Right forelimb (tissue), 1 donor: ENCODE data around the gene C11orf58.

Experiments used
- DNase-seq: peaks from one replicate; pipeline ENCODE4 v3.0.0-alpha.2; 2018

The C11orf58 gene

DNA sequence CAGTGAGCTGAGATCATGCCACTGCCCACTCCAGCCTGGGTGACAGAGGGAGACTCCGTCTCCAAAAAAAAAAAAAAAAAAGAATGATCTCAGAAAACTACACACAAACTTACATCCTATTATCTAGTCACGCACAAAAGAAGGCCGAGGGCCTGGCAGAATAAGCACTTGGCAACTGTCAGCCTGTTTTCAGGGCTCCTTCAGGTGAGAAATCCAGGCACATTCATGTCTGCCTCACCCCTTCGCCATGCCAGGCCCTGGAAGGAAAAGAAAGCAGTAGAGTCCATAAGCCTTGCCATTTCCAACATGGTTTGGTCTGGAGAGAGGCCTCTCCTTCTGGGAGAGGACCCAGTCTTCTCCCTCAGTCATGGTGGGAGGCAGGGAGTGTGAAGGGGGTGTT lies 30.9 kb downstream of the C11orf58 start:
- DNase-seq: no peak

DNA sequence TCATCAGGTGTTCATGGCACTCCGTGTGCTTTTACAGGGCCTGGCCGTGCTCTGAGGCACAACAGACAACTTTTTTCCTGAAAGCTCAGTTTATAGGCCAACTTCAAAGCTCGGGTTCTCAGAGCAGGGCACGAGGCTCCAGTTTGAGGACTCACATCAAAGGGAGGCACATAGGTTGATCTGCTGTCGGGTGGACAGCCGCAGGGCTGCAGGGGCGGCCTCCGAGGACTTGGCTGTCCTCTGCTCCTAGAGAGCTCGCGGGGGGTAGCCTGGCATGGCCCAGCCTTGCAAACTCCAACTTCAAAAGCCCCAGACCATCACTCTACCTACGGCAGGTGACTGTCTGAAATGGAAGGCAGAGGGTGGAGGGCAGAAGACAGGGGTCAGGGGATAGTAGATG lies 31.6 kb downstream of the C11orf58 start:
- DNase-seq: no peak

DNA sequence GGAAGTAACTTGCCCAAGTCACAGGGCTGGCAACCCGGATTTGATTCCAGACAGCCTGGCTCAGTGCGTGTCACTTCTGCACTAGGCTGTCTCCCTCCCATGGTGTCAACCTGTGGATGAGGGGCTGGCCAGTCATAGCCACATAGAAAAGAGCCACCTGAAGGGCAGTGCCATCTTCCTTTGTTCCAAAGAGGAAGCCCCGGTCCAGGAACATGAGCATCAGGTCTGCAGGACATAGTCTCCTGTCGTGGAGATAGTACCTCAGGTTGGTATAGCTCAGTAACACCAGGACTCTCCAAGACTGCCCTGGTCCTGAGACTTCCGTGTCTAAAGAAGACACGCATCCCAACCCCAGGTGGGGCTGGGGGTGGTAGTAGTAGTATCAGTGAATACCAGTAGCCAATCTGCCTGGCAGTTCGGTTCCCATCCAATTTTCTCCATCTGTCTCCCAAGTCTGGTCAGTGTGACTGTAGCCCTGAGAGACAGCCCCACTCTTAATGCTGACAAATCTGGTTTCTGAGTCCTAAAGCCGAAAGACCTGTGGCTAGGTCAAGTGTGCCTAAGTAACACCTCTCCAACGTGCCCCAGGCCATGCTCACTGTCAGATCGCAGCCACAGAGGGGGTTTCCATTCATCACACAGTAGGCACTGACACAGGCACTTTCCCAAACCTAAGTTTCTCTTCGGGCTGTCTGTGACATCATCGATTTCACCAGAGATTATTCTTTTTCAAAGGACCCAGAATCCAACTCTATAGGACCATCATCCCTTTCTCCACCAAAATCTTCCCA lies 33.1 kb downstream of the C11orf58 start:
- no peak for DNase-seq

DNA sequence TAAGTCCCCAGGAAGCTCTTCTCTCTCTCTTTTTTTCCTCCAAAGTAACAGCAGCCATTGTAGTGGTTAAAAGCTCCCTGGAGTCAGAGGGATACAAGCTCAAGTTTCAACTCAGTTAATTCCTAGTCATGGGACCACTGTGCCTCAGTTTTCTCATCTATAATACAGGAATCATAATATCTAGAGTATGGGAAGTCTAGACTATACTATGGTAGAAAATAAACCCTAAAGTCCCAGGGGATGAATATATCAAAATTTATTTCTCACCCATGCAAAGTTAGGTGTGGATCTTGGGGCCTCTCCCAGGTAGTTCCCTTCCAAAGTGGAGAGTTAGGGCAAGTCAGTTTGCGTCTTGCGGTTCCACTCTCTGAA lies 33.7 kb downstream of the C11orf58 start:
- no peak for DNase-seq

DNA sequence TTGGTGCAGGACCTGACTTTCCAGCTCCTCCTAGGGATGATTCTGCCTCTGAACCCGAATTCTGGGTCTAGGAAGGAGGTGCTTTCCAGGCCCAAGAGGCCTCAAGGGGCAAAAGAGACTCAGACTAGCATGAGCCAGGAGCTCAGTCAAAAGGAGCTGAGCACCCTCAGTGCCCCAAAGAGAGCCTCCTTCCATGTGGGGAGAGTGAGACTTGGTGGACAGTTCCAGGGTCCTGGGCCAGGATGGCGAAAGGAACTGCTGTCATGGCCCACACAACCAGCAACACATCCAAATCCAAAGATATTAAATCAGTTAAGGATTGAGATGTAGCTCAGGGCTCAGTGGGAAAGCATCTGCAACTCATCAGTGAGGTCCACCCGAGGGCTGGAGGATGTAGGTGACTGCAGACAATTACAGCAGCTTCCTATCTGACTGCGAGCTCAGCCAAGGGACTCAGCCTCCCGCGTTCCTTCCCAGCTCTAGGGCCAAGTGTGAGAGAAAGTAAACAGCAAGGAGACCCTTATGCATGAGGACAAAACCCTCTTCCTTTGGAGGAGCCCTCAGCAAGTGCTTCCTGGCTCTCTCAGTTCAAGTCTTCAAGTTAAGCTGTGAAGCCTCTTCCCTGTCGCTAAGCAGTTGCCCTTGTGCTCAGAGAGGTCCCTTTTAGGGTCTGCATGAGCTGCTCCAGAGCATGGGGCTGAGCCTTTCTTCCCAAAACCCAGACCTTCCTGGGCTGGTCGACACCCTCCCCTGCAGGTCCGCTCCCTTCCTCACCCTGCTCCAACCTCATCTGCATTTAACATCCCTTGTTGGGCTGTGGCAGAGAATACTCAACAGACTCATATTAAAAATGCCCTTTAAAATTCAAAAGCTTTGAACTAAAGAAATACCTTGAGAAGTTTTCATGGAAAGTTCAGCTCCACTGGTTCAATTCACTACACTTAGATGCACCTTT lies 35.8 kb downstream of the C11orf58 start:
- no peak for DNase-seq

DNA sequence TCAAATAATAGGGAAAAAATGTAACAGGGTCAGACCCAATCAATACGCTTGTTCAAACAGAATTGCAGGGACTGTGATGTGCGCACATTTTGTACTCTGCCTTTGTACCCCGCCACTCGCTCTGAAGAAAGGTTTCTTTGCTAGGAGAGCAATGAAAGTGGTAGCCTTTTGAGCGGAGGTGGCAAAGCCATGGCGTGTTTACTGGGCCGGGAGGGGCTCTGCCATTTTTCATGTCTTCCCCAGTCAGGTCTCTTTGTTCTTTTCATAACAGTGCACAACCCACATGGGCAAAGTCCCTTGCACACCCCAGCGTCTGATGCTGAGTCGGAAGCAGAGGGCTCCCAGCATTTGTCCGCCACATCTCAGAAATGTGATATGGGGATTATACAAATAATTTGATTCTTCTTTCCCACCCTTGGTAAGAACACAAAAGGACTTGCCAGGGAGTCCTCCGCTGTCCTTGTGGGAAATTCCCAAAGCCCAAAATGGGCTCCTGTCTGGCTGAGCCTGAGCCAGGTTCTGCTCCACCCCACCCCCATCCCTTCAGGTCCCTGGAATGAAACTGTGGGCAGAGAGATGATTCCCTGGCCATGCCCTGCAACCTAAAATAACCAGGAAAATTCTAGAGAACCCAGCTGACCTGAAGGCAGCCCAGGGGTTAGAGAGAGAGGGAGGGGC lies 36.6 kb downstream of the C11orf58 start:
- DNase-seq: no peak

DNA sequence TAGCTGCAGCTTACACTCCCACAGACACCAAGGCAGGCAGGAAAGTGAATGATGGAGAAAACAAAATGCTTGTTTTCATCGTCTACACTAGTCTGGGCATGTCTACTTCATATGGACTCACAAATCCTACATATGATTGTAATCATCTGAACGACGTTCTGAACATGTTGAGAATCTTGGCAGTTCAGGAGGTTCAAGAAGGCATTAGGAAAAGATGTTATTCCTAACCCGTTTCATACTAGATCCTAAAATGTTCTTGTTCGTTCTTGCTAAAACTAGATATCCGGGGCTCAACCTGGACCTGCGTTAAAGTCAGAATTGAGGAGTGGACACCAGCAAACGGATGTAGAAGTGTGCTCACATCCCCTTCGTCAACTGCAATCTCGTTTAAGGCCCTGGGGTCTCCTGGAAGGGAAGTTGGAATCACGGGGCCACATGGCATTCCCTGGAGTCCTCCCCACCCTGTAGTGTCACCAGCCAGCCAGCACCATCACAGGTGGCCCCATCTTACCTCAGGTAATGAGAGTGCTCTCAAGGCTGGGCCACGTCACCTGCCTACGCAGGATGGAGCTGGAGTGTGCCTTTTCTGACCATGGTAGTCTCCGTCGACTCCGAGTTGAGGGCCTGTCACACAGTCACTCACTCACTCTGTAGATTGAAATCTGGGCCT lies 37.3 kb downstream of the C11orf58 start:
- DNase-seq: no peak

DNA sequence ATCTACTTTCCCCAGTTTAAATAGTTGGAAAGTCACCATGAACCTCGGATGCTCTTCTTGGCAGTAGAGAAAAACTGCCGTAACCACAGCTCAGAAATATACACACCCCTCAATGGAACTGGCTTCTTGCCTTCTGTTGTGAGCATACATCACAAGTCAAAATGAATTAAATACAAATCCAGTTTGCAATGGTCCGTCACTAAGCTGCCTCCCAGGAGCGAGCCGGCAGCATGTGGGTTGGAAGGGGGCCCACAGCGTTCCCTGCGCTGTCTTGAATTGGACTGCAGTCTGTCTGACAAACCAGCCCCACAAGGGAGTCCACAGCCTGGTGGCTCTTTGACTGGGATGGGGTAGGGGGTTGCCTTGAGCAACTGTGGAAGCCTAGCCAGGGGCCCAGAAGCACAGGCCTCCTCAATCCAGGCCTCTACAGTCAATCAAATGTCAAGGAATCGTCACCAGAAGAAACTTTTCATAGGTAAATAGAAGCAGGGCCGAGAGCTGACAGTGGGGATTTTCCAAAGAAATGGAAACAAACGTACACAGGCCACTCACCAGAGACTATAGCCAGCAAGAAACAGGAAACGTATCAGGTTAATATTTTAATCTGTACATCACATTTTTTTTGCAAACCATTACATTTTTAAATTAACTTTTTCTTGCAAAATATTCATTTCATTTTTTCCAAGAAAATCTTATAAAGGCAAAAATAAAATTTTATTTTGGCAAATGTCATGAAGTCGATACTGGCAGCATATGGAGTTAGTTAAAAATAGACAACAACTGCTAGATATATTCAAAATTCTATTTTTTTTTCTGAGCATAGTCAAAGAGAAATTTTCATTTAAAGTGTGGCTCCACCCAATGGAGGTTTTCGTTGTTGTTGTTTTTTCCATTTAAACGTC lies 38.5 kb downstream of the C11orf58 start:
- DNase-seq: peak; percentile 87

DNA sequence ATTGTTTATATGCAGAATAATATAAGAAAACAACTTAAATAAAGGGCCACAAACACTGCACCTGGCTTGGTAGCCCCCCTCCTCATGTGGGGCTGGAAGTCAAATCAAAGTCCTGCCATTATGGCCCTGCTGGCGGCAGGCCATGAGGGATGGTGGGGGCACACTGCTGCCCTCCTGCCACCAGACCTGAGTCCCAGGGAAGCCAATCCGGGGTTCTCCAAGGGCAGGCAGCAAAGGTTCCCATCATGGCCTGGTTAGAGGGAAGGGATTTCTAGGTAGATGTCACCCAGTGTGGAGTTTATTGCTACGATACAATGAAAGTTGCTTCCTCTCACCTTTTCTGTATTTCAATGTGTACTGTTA lies 39.1 kb downstream of the C11orf58 start:
- DNase-seq: no peak

DNA sequence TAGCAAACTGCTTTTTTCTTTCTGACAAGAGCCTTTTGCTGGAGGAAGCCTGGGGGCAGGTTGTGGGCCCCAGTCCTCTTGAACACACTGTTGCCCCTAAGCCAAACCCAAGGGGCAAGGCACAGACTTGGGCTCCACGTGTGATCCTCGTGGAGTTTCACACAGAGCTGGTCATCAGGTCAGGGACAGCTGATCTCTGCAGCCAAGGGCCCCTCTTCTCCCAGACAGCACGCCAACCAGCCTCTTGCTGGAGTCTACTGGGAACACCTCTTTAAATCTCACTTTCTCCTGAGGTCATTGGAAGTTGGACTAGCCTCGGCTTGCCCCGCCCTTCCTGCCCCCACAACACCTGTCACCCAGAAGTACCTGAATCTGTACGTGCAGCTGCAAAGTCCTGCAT lies 39.8 kb downstream of the C11orf58 start:
- no peak for DNase-seq

DNA sequence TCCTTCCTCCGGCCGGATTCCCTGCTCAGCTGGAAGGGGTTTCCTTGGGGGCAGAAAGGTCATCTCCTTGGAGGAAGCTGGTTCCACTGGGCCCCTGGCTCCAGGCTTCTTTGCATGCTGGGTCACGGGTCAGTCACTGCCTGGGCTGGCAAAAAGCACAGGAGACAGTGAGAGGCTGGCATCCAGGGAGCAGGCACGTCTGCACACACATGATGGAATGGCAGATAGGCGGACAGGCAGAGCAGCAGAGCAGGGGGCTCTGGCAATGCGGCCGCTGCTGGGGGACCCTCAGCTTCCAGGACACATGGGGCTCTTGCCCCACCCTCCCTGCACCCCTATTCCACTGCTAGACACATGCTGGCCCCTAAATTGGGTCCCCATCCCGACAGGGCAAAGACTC lies 40.4 kb downstream of the C11orf58 start:
- no peak for DNase-seq

DNA sequence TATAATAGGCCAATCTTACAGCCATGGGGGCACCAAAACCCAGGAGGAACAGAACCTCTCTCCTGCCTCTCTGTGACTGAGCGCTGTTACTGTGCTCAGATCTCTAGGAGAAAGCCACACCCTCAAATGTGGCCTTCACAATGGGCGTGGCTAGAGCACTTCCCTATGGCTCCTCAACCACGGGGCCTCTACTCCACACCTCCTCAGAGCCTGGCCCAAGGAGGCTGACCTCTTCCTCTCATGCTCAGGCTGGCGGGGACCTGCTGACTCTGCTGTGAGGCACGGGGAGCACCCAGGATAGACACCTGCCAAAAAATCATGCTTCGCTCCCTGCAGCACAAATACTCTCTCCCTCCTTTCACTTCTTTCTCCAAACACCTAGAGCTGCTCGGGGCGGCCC lies 41.0 kb downstream of the C11orf58 start:
- DNase-seq: no peak

DNA sequence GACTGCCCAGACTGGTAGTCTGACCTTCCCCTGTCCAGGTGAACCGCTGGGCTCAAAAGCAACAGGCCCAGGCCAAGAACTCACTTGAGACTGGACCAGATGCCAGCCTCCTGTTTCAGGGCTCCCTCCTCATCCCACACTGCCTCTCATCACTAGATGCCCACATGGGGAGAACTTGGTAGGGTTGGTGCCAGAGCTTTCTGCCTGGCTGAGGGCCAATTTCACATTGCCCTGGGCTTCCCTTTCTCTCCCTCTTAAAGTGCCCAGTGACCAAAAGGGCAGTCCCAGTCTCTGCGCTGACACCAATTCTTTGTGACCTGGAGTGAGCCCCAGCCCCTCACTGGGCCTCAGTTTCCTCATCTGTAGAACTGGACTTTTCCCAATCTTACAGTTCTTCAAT lies 41.7 kb downstream of the C11orf58 start:
- DNase-seq: no peak

DNA sequence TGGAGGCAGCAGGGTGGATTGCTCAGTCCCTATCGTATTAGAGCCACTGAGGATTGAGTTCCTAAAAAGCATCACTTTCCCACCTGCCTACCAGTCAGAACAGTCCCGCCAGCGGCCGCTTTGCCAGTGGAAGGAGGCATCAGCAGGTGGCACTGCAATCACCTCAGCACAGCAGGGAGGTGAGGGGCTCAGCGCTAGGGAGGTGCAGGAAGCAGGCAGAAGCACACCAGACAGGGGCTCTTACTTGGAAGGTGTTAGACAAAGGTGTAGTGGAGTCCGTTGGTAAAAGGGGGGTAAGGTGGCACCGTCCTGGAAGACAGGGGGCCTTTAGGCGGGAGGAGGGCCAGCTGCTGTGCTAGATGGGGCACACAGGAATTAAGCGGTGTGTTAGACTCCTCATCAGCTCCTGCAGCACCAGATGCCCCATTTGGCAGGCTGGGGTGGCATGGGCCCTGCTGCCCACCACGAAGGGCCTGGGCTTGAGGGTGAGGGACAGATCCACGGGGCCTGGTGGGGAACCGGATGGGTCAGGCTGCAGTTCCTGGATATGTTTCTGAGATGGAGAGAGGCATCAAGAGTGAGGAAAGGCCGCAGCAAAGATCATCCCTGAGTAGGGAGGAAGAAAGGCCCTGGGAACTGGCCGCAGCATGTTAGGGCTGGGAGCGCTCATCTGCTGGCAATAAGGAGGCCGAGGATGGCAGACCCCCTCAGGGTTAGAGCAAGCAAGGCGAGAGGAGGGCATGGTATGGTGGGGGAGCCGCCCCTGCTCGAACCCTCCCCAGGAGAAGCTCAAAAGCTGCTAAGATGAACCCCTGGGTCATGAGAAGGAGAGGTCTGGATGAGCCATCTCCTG lies 42.5 kb downstream of the C11orf58 start:
- no peak for DNase-seq

DNA sequence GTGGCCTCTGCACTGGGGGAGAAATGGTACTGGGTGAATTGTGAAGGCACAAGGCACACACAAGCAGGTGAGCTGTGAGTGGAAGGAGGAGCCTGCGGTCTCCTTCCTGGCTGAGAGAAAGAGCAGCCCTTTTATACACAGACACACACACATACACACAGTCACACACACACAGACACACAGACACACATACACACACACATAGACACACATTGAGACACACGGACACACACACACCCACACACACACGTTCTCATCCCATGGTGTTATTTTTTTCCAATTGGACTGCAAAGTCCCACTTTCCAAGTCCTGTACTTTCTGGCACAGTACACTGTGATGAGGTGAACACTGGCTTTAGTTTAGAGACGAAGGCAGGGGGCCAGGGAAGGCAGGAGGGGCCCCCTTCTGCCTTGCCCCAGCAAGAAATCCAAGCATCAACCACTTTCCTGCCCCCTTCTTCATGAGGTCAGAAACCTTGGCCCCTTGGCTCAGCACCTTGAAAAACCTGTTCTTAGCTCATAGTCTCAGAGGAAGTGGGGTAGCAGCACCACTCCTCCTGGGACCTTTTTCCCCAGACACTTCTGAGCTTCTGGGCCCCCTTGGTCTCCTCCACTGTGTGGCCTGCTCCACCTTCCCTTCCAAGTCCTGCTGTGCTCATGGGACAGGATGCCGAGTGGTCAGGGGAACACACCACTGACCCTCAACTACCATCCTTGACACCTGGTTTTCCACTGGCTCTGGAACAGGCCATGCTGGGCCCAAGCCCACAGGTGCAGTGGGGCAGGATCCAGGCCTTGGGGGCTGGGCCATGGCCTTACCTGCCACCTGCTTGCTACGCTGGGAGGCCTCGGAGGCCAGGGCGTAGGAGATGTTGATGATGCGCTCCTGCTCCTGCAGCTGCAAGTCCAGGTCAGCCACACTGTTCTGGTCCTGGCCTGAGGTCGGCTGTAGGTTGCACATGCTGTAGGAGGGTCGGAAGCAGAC lies 43.8 kb downstream of the C11orf58 start:
- DNase-seq: peak; percentile 54

DNA sequence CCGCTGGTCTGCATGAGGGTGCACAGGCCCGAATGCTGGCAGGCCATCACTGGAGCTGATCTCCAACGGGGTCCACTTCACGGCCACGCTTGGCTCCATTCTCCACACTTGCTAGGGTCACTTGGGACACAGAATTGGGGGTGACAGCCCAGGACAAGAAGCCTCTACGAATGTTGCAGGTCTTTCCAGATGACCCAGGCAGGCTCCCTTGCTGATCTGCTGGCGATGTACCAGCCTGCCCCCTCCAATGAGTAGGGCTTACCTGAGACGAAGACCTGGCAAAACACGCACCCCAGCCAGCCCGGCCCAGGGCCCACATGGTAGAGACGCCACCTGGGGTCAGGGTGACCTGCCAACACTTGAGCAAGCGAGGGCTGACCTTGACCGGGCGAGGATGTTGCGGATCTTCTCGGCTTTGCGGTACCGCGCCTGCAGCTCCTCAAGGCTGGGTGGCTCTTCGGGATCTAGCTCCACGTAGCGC lies 44.9 kb downstream of the C11orf58 start:
- DNase-seq: no peak

DNA sequence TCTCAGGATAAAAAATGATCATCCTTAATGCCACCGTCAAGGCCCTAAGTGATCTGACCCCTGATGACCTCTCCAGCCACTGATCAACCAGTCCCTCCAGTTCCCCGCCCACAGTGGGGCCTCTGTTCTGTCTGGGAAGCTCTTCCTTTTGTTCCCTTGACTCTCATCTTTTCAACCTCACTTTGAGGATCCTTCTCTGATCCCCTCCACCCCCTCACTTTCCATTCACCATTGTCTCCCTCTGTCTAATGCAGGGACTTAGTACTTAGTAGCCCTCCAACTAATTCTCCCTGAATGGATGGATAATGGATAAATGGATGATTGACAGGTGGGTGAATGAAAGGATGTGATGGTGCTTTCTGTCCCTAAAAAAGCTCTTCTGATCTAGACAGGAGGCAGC lies 45.6 kb downstream of the C11orf58 start:
- DNase-seq: no peak

DNA sequence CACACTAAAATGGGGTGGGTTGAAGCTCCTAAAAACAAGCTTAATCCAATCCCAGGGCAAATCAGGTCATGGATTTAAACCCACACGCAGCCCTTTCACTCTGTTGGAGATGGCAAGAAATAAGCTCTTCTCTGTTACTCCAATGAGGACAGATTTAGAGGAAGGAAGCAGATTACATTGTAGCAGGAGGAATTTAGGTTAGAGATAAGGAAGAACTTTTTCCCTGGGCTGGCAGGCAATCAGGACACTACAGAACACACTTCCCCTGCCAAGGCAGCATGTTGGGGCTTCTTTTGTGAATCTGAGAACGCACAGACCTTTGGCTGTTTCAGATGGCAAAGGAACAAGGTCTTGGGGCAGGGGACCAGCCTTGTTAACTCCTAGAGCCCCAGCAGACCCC lies 46.2 kb downstream of the C11orf58 start:
- no peak for DNase-seq

DNA sequence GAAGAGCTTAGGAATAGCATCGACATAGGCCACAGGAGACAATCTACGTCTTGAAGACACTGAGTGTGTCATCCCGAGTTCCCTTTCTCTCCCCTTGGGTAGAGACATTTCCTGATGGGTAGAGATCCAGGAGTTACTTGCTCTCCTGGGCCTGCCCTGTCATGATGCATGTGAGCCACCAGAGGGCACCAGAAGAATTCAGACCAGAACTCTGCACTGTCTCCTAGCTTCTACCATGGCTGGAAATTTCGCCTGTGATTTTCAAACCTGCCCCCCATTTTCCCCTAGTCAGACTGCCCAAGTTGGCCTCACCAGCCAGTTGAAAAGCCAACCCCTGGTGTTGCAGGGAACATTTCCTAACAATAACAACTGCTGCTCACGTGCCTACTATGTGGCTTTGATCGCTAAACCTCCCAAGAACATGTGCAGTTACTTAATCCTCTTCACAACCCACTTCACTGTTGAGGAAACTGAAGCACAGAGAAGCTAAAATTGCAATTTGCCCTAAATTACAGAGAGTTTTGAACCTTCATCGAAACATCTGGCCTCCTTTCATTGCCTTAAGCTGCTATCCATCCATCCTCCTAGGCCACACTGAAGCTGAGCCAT lies 47.2 kb downstream of the C11orf58 start:
- DNase-seq: peak; percentile 78
